Neural cell (in vitro differentiated cells): ENCODE results near the gene COL18A1.

Source experiments
- CTCF ChIP-seq: fragments of 450-650 bp; IDR thresholded peaks from 2 replicates; pipeline ENCODE4 v1.5.1; 2014; ENCODE audit warnings: antibody characterized with exemption, mild to moderate bottlenecking, moderate library complexity; ENCODE audit not compliant: poor library complexity, severe bottlenecking
- EP300 ChIP-seq: fragments of 450-650 bp; conservative IDR thresholded peaks from 2 replicates; pipeline ENCODE4 v1.6.1; 2014; ENCODE audit warnings: antibody characterized with exemption, mild to moderate bottlenecking, moderate library complexity; ENCODE audit not compliant: poor library complexity, severe bottlenecking
- MXI1 ChIP-seq: fragments of 450-650 bp; conservative IDR thresholded peaks from 2 replicates; pipeline ENCODE4 v1.6.1; 2014; ENCODE audit warnings: antibody characterized with exemption, mild to moderate bottlenecking; ENCODE audit not compliant: poor library complexity, severe bottlenecking
- POLR2AphosphoS5 ChIP-seq: IDR thresholded peaks from 2 replicates; pipeline ENCODE4 v1.6.1; 2012
- SMC3 ChIP-seq: fragments of 450-650 bp; conservative IDR thresholded peaks from 2 replicates; pipeline ENCODE4 v1.6.1; 2014; ENCODE audit warnings: antibody characterized with exemption, mild to moderate bottlenecking, moderate library complexity; ENCODE audit not compliant: poor library complexity
- TAF1 ChIP-seq: IDR thresholded peaks from 2 replicates; pipeline ENCODE4 v1.6.1; 2012; ENCODE audit warnings: low read depth

GRCh38 chr21:45433301-45433700 is 28.3 kb downstream of the COL18A1 start:
- no peak for TF ChIP-seq EP300
- no peak for TF ChIP-seq POLR2AphosphoS5
- no peak for TF ChIP-seq CTCF
- no peak for TF ChIP-seq SMC3
- TF ChIP-seq TAF1: no peak
- no peak for TF ChIP-seq MXI1
